G401.6 (cell line): ENCODE measurements around the gene THADA.
A peak's percentile ranks its signal among the peaks of the same experiment; 100 is the strongest.
"Not testable (repeated sequence)": the region's sequence is repeated elsewhere in the genome, so short reads cannot be mapped to it uniquely, and the experiment has no call there.

Experiments
- FAIRE-seq: peaks from 2 replicates; lab custom pipeline; 2012; peaks lifted over from hg19 to GRCh38; lab: Jason Lieb, UNC

THADA gene

DNA sequence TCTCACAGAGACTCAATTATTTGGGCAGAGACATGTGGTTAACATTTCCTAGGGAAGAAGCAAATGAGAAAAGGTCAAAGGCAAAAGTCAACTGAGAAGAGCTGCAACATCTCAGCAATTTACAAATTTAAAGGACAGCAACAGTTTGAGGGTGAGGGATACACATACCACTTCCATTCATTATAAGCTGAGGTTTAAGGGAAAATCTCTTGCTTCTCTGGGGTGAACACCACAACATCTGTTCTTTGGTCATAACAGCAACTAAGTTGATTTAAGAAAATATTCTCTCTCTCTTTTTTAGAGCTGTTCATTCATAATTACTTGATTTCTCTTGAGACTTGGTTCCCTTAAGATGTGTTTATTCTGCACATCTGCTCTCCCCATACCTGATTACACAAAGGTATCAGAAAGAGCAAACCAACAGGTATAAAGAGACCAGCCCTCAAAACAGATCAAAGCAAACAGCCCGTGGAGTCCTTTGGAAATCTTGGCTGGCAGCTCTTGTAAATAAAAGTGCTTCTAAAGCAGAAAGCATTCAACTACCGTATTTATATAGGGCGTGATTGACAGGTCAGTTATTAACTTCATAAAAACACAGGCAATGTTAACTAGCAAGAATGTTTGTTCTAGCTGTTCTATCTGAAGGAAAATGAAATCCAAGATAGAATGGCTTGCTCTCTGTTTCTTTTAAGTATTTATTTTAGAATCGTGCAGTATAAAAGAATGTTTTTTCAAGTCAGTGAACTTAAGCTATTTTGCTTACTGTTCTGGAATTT is 132.8 kb downstream of the THADA start:
- peak; percentile 21 for FAIRE-seq

DNA sequence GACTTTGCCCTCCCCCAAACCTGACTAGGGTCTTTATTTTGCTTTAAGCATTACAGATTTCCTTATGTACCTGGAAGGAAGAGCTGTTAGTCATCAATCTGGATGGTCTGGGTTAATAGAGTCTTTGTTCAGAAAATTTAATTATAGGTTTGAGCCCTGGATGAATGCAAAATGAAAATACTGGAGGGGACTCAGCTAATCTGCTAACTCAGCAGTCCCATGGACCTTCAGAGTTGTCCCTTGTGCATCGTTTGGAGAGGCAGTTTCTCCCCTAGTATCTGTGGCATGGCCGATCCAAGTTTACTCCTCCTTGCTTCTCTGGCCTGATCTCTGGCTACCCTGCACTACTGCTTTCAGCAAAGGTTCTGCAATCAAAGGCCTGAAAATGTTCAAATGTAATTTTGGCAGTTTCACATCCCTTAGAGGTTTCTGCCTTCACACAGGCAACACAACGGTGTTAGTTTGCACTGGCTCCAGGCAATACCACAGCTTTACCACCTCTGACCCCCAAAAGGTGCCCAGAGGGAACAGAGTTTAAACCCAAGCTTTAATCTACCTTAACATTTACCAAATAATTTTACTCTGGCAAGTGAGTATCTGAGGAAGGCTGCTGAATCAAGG is 134.3 kb downstream of the THADA start:
- FAIRE-seq, result no peak

DNA sequence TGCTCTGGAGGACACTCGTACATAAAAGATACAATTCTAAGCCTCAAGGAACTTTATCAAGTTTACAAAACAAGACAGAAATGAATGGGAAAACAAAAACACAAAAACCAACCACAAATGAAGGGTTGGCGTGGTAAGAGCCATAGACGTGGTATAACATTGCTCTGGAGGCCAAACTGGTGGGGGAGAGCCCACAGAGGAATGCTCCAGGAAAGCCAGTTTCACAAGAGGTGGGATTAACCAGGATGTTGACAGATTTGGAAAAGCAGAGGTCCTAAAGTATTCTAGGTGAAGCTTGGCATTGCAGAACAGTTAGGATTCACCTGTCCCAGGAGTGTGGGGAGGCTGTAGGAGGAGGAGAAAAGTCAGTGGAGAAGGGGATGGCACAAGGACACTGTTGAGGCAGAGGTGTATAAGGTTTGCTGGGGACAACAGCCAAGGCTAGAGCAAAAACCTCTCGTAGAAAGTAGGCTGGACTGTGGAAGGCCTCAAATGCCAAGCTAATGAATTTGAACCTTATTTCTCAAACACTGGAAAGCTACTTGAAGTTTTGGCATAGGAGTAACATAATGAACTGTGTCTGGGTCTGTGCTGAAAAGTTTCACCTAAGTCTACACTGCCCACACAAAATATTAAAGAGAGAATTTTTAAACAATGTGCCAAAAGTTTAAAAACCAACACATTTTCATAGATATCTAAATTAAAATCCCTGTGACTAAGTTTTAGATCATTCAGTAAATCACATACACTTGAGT is 135.1 kb downstream of the THADA start:
- no peak for FAIRE-seq

DNA sequence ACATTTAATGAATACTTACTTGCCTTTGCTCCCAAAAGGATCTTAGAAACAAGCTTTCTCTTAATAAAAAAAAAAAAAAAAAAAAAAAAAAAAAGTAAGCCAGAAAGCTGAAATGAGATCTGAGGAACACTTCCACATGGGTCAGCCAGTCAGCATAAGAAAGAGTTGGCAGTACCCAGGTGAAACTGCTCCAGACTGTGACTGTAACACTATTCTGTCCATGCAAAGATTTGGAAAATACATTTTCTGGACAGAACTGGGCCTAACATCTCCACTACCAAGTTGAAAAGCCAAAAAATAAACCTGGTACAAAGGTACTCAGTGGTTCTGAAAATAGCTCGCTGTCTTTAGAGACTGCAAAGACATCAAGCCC is 135.7 kb downstream of the THADA start:
- FAIRE-seq, result no peak

DNA sequence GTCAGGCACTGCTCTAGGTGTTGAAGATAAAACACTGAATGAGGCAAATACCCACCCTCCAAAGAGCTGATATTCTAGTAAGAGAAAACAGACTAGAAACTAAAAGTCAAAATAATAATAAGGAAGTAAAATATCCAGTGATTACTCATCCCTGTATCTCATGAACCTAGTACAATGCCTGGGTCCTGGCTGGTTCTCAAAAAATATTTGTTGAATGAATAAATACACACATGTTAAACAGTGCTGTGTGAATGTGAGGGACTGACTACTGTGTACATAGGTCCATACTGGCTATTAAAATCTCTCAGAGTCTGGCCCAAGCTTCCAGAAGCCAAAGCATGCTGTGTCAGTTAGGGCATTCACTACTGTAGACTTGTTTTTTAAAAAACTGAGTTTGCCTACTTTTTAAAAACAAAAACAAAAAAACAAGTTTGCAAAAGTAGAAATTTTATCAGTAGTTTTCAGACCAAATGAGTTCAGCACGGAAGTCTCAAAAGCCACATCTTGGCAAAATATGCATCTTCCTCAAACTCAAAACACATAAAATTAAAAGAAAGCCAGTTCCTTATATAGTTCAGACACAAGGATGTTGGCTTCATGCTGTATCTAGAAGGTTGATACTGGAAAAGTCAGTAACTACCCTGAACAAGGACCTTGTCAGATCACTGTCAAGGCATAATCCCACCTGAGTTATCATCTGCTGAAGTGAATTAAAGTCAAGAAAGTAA is 136.2 kb downstream of the THADA start:
- no peak for FAIRE-seq

DNA sequence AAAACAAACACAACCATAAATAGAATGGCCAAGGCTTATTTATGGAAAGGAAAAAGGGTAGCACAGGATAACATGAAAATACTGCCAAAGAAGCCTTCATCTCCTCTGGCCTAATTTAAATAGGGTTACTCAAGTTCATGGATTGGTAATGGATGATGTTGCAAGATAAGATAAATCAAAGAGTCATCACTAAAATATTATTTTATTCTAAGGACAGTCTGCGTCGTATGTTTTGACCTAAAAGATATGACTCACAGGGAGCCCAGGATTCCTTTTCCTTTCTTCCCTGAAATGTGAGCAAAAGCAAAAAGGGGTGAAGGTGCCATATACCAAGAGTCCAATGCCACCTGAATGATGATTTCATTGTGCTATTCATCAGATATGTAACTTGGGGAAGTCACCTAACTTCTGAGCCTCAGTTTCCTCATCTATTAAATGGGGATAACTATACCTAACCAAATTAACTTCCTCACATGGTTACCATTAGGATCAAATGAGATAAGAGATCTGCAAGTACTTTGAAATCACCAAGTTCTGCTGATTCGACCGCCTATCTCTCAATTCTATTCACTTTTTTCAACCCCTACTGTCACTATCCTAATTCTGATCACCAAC is 137.7 kb downstream of the THADA start:
- no peak for FAIRE-seq

DNA sequence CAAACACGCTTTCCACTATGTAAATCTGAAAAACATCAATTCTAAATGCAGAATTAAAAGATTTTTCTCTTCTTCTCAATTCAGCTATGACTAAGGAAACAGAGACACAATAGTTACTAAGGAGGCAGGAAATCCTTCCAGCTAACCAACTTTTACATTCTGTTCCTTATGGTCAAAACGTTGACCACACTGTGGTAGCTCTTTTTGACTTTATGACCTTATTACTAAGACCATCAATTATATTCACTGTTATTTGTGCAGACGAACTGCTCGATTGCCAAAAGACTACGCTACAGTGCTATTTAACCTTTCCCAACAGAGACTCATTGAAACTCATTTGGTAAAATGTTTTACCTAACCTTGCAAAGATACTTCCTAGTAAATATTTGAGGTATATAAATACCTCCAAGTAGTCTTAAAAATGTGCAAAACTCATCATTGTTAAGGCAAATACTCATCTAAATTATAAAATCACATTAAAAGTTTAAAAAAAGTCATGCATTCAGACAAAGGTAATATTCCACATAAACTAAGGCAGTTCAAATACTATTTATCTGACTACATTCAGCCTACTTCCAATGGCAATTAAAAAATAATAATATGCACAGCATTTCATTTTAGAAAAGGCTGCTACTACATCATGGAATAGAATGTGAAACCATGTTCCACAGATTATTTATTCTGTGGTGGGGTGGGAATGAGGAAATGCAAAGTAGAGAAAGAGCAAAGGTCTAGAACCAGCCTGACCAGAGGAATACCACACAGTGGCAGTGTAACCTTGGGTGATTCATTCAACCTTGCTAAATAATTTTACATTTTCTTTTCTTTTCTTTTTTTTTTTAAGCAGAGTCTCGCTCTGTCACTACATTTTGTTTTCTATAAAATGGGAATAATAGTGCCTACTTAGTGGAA is 139.9 kb downstream of the THADA start:
- FAIRE-seq, result no peak

DNA sequence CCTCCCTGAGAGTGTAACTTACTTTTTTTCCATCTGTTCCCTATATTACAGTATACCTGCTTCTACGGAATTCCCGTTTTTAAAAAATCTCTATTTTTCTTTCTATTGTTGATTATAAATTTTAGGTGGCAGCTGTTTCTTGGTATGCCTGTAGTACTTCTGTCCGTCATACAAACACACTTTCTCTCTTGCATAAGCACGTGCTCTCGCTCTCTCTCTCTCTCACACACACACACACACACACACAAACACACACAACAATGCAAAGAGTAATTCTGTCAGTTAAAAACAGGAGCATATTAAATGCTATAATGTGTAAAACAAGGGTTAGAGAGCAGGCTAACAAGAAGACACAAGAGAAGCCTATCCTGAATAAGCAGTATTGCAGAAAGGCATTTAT is 140.5 kb downstream of the THADA start:
- FAIRE-seq, result no peak

DNA sequence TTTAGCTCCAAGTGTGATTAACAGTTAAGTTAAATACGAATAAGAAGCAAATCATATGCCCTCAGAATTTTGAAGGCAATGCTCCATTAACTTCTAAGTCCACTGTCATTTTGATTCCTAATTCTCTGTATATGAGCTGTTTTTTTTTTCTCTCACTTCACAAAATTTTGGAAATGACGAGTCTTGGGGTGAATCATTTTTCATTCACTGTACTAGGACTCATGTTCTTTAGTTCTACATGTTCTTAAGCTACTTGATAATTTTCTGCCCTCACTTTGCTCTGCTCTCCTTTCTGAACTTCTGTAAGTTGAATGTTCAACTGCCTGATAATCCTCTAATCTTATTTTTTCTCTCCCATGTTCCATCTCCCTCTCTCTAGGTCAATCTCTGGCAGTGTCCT is 141.0 kb downstream of the THADA start:
- no peak for FAIRE-seq

DNA sequence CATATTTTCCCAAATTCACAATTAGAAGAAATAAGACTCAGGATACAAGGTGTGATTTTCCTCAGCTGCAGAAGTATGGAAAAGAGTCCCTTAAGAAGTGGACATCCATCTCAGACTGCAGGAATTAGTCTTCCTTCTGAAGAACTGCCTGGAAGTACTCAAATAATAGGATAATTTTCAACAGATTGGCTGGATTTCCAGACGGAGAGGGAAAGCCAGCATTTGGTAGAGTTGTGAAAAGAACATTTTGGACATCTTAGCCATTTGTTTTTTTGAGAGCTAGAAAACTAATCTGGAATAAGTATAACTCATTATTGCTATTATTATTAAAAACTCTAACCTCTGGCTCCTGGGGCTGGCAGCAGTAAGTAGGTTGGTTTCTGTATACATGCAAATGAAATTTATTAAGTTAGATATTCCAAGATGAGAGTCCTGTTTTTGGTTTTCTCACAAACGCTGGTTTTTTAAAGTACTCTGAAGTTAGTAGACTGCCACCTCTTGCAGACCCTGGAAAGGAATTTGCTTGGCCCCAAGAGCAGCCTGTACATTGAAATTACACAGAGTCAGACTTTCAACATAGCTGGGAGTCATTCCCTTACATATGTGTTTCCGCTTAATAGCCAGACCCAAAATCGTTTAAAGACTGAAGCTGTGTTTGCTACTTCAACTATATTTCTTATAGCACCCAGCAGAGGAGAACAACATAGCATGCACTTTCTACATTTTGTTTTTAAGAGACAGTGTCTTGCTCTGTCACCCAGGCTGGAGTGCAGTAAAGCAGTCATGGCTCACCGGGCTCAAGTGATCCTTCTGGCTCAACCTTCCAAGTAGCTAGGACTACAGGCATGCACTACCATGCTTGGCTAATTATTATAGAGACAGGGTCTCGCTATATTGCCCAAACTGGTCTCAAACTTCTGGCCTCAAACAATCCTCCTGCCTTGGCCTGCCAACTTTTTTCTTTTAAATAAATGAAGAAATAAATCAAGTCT is 142.4 kb downstream of the THADA start:
- no peak for FAIRE-seq

DNA sequence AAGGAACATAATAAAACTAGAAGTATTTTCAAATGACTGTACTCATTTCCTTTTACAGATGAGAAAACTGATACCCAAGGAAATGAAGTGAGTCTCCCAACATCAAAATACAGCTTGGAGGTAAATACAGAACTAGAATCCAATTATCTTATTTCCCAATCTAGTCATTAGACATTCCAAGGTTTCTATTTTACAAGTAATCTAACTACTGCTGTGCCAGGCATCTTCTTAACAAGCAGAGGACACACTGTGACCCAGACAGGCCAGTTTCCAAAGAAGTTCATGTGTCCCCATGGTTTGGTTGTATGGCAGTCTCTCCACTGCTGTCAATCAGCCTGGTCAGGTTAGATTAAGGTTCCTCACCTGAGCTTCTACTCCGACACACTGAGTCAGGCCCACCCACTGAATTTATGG is 143.5 kb downstream of the THADA start:
- FAIRE-seq, result no peak

DNA sequence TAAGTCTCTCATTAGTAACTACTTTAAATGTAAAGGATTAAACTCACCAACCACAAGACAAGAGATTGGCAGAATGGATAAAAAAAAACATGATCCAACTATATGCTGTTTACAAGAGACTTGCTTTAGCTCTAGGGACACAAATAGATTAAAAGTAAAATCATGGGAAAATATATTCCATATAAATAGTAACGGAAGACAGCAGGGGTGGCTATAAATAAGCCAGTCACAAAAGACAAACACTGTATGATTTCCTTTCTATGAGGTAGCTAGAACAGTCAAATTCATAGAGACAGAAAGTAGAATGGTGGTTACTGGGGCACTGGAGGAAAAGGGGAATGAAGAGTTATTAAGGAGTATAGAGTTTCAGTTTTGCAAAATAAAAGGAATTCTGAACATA is 145.2 kb downstream of the THADA start:
- FAIRE-seq, result no peak

DNA sequence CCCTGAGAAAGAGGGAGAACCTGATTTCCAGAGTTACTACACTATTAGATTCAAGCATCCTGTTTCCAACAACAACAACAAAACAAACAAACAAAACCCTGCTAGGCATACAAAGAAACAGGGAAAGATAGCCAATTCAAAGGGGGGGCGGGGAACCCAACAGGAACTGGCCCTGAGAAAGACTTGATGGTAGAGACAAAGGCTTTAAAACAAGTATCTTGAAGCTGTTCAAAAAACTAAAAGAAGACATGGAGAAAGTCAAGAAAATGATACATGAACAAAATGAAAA is 147.1 kb downstream of the THADA start:
- FAIRE-seq, result no peak

DNA sequence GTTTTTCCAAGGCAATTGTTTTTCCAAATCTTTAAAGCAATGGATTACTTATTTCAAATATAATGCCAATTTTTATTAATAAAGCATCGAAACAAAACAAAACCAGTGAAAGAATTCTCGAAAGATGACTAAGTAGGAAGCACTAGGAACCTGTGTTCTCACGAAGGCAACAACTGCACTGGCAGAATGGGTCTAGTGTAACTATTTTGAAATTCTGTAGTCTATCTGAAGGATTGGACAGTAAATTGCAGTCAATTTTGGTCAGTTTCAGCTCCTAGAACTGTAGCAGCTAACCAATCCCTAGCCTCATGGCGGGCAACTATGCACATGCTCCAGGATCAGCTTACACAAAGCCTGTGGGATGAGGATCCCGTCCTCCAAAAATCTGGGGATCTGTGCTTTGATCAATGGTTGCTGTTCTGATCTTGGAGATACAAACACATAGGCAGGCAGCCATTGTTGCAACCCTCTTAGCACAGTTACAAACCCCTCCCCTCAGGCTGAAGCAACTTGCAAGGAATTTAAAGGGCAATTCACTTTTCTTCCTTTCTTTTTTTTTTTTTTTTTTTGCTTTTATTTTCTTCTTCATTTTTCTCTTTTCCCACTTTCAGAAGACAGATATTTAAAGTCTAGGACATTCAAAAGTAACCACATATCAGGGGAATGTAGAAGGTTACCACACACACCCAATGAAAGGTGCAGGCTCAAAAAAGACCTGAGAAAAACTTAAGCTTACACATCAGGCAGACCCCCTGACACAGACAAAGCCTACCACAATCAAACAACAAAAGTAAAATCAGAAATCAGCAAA is 147.6 kb downstream of the THADA start:
- no peak for FAIRE-seq

DNA sequence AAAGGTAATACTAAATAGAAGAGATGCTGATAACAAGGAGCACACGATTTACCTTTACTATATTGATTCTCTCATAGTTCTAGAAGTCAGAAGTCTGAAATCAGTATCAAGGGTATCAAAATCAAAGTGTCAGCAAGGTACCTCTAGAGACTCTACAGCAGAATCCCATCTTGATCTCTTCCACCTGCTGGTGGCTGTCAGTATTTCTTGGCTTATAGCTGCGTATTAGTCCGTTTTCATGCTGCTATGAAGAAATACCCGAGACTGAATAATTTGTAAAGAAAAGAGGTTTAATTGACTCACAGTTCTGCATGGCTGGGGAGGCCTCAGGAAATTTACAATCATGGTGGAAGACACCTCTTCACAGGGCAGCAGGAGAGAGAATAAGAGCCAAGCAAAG is 149.1 kb downstream of the THADA start:
- FAIRE-seq, result not testable (repeated sequence)

DNA sequence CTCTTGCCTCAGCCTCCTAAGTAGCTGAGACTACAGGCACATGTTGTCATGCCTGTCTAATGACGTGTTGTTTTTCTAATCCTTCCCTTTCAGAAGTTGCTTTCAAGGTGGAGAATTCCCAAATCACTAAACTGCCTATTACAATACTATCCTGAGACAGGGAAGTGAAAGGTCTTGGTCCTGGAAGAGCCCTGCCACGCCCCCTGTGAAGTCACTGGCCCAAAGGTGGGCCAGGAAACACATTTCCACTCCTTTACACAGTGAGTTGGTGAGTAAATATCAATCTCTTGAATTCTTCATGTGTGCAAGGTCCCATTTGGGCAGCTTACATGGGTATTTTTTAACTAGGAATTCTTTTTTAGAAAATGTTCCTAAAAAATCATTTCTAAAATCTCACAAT is 150.1 kb downstream of the THADA start:
- FAIRE-seq, result no peak

DNA sequence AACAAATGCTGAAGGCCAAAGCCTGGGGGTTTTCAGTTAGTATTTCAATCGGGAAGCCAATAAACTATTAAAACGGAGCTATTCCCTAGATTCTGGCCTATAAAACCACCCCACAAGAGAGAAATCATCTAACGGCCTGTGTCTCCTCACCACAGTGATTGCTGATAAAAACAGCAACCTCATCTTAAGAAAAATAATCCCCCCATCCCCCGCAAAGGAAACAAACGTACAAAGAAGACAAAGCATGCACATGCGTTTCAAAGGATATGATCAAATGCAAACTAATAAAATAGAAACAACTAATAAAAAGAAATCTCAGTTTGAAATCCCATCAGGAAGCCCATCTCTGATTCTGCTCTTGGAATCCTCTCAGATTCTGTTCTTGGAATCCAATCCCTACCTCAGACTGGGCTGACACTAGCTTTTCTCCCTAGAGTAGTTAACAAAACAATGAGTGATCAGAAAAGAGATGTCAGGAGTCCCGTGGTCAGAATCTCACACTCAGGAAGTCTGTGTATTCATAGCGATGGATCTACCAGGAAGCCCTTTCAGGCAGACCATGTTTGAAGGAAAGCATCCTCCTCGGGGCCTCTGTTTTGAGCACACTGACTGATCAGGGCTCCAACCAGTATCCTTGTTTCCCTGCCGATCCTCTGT is 150.7 kb downstream of the THADA start:
- FAIRE-seq, result no peak

DNA sequence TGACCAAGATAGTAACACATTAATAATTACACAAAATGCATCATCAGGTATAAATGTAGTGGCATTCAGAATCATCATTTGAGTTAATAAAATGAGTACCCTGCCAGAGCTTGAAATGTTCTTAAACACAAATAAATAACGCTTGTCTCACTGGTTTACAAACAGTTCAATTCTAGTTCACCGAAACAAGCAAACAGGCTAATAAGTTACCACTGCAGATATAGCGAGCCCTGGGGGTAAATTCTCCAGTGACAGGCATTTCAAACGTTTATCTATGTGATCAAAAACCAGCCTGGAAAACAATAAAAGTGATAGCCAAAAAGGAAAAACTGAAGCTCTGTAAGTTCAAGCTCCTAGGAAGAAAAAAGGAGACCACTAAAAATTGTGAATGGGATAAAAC is 152.6 kb downstream of the THADA start:
- no peak for FAIRE-seq

DNA sequence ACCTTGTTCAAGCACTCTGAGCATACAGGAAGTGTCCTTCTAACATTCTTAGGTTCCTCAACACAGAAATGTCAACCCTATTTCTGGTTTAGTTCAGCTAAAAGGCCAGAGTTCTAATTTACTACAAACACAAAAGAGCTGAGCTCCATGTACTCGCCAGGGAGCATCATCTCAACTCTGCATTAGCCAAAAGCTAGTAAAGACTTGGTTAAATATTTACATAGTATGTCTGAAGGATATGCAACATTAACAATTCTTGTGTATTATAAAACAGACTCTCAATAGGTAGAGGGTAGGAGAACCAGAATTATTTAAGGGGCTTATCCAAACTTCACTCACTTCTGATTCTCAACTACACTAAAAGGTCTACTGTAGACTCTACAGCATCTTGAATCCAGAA is 154.6 kb downstream of the THADA start:
- no peak for FAIRE-seq
